Measurements from ENCODE around the gene MGA.

Gene MGA

GRCh38 chr15:41640985-41641384, 19.2 kb upstream of the MGA start:
- Histone ChIP-seq H3K27me3 (ENCODE audit: insufficient read depth, low read length) (no peaks in the 10 kb centered on the region), H3K4me1 (ENCODE audit: insufficient read depth, low read length) (no peaks in the 10 kb centered on the region), H3K36me3 (ENCODE audit: insufficient read depth, low read length) (no peaks in the 10 kb centered on the region), H3K4me3 (ENCODE audit: low read length) (no peak overlapping the region), H2AFZ (ENCODE audit: low read depth, low read length) (no peak overlapping the region), H3K9me3 (ENCODE audit: low read length) (no peaks in the 10 kb centered on the region)

- H3K9me3 ChIP-seq (ENCODE audit: low read length) = peaks cover 6% of the 10 kb centered on the region
- H2AFZ ChIP-seq (ENCODE audit: low read depth, low read length) = no peak overlapping the region
- H3K27me3 ChIP-seq (ENCODE audit: insufficient read depth, low read length) = no peaks in the 10 kb centered on the region
- no peaks in the 10 kb centered on the region for H3K4me1 ChIP-seq (ENCODE audit: insufficient read depth, low read length)
- H3K4me3 ChIP-seq (ENCODE audit: low read length) = no peak overlapping the region
- no peaks in the 10 kb centered on the region for H3K36me3 ChIP-seq (ENCODE audit: insufficient read depth, low read length)
Observed at GRCh38 chr15:41647262-41647661, 12.9 kb upstream of the MGA start.

GRCh38 chr15:41648097-41648496, 12.1 kb upstream of the MGA start:
- peaks cover 6% of the 10 kb centered on the region for H3K9me3 ChIP-seq (ENCODE audit: low read length)
- H3K4me1 ChIP-seq (ENCODE audit: insufficient read depth, low read length) = no peaks in the 10 kb centered on the region
- H2AFZ ChIP-seq (ENCODE audit: low read depth, low read length) = no peak overlapping the region
- no peaks in the 10 kb centered on the region for H3K27me3 ChIP-seq (ENCODE audit: insufficient read depth, low read length)
- H3K36me3 ChIP-seq (ENCODE audit: insufficient read depth, low read length) = no peaks in the 10 kb centered on the region
- H3K4me3 ChIP-seq (ENCODE audit: low read length) = no peak overlapping the region

- no peaks in the 10 kb centered on the region for H3K4me1 ChIP-seq (ENCODE audit: insufficient read depth, low read length)
- no peak overlapping the region for H3K4me3 ChIP-seq (ENCODE audit: low read length)
- no peaks in the 10 kb centered on the region for H3K36me3 ChIP-seq (ENCODE audit: insufficient read depth, low read length)
Observed at GRCh38 chr15:41648770-41649169, 11.4 kb upstream of the MGA start.

GRCh38 chr15:41650806-41651205, 9.4 kb upstream of the MGA start:
- H3K27me3 ChIP-seq (ENCODE audit: insufficient read depth, low read length) = no peaks in the 10 kb centered on the region
- H3K36me3 ChIP-seq (ENCODE audit: insufficient read depth, low read length) = no peaks in the 10 kb centered on the region
- H3K4me1 ChIP-seq (ENCODE audit: insufficient read depth, low read length) = no peaks in the 10 kb centered on the region
- H2AFZ ChIP-seq (ENCODE audit: low read depth, low read length) = no peak overlapping the region
- peaks cover 6% of the 10 kb centered on the region for H3K9me3 ChIP-seq (ENCODE audit: low read length)
- H3K4me3 ChIP-seq (ENCODE audit: low read length) = no peak overlapping the region

More at GRCh38 chr15:41648770-41649169, 11.4 kb upstream of the MGA start:
- Histone ChIP-seq H3K9me3 (ENCODE audit: low read length) (peaks cover 6% of the 10 kb centered on the region), H2AFZ (ENCODE audit: low read depth, low read length) (no peak overlapping the region), H3K27me3 (ENCODE audit: insufficient read depth, low read length) (no peaks in the 10 kb centered on the region)

GRCh38 chr15:41651373-41651772, 8.8 kb upstream of the MGA start:
- Histone ChIP-seq H3K9me3 (ENCODE audit: low read length) (peaks cover 6% of the 10 kb centered on the region), H3K4me1 (ENCODE audit: insufficient read depth, low read length) (no peaks in the 10 kb centered on the region), H3K4me3 (ENCODE audit: low read length) (no peak overlapping the region), H3K27me3 (ENCODE audit: insufficient read depth, low read length) (no peaks in the 10 kb centered on the region), H3K36me3 (ENCODE audit: insufficient read depth, low read length) (no peaks in the 10 kb centered on the region), H2AFZ (ENCODE audit: low read depth, low read length) (no peak overlapping the region)

- Histone ChIP-seq H3K27me3 (ENCODE audit: insufficient read depth, low read length) (no peaks in the 10 kb centered on the region), H3K9me3 (ENCODE audit: low read length) (peaks cover 6% of the 10 kb centered on the region), H3K4me1 (ENCODE audit: insufficient read depth, low read length) (no peaks in the 10 kb centered on the region), H3K4me3 (ENCODE audit: low read length) (no peak overlapping the region), H3K36me3 (ENCODE audit: insufficient read depth, low read length) (no peaks in the 10 kb centered on the region), H2AFZ (ENCODE audit: low read depth, low read length) (no peak overlapping the region)
Observed at GRCh38 chr15:41653760-41654159, 6.4 kb upstream of the MGA start.

GRCh38 chr15:41655716-41656115, 4.5 kb upstream of the MGA start:
- Histone ChIP-seq H3K4me1 (ENCODE audit: insufficient read depth, low read length) (peaks cover 3% of the 10 kb centered on the region), H3K4me3 (ENCODE audit: low read length) (no peak overlapping the region), H2AFZ (ENCODE audit: low read depth, low read length) (no peak overlapping the region), H3K36me3 (ENCODE audit: insufficient read depth, low read length) (no peaks in the 10 kb centered on the region), H3K27me3 (ENCODE audit: insufficient read depth, low read length) (no peaks in the 10 kb centered on the region), H3K9me3 (ENCODE audit: low read length) (peaks cover 4% of the 10 kb centered on the region)

- Histone ChIP-seq H2AFZ (ENCODE audit: low read depth, low read length) (no peak overlapping the region), H3K4me1 (ENCODE audit: insufficient read depth, low read length) (peaks cover 6% of the 10 kb centered on the region), H3K36me3 (ENCODE audit: insufficient read depth, low read length) (no peaks in the 10 kb centered on the region), H3K9me3 (ENCODE audit: low read length) (no peaks in the 10 kb centered on the region), H3K4me3 (ENCODE audit: low read length) (no peak overlapping the region), H3K27me3 (ENCODE audit: insufficient read depth, low read length) (no peaks in the 10 kb centered on the region)
Observed at GRCh38 chr15:41656188-41656587, 4.0 kb upstream of the MGA start.

GRCh38 chr15:41658689-41659088, 1.5 kb upstream of the MGA start:
- Histone ChIP-seq H3K9me3 (ENCODE audit: low read length) (no peaks in the 10 kb centered on the region), H3K27me3 (ENCODE audit: insufficient read depth, low read length) (no peaks in the 10 kb centered on the region), H3K4me1 (ENCODE audit: insufficient read depth, low read length) (peaks cover 21% of the 10 kb centered on the region), H2AFZ (ENCODE audit: low read depth, low read length) (no peak overlapping the region), H3K36me3 (ENCODE audit: insufficient read depth, low read length) (no peaks in the 10 kb centered on the region), H3K4me3 (ENCODE audit: low read length) (no peak overlapping the region)

- Histone ChIP-seq H2AFZ (ENCODE audit: low read depth, low read length) (no peak overlapping the region), H3K36me3 (ENCODE audit: insufficient read depth, low read length) (no peaks in the 10 kb centered on the region), H3K4me1 (ENCODE audit: insufficient read depth, low read length) (peaks cover 21% of the 10 kb centered on the region), H3K9me3 (ENCODE audit: low read length) (no peaks in the 10 kb centered on the region), H3K27me3 (ENCODE audit: insufficient read depth, low read length) (no peaks in the 10 kb centered on the region), H3K4me3 (ENCODE audit: low read length) (no peak overlapping the region)
Observed at GRCh38 chr15:41659190-41659589, 1.0 kb upstream of the MGA start.

GRCh38 chr15:41659855-41660234, 360 bp upstream of the MGA start:
- H3K4me1 ChIP-seq (ENCODE audit: insufficient read depth, low read length) = peaks cover 21% of the 10 kb centered on the region
- H3K4me3 ChIP-seq (ENCODE audit: low read length) = peak overlapping the region; percentile 63
- H3K27me3 ChIP-seq (ENCODE audit: insufficient read depth, low read length) = no peaks in the 10 kb centered on the region
- no peaks in the 10 kb centered on the region for H3K36me3 ChIP-seq (ENCODE audit: insufficient read depth, low read length)
- no peaks in the 10 kb centered on the region for H3K9me3 ChIP-seq (ENCODE audit: low read length)
- H2AFZ ChIP-seq (ENCODE audit: low read depth, low read length) = peak overlapping the region; percentile 49

GRCh38 chr15:41661078-41661517, 893 bp downstream of the MGA start:
- Histone ChIP-seq H3K27me3 (ENCODE audit: insufficient read depth, low read length) (no peaks in the 10 kb centered on the region), H3K4me3 (ENCODE audit: low read length) (peak overlapping the region; percentile 63), H3K36me3 (ENCODE audit: insufficient read depth, low read length) (no peaks in the 10 kb centered on the region), H2AFZ (ENCODE audit: low read depth, low read length) (peak overlapping the region; percentile 52), H3K9me3 (ENCODE audit: low read length) (no peaks in the 10 kb centered on the region), H3K4me1 (ENCODE audit: insufficient read depth, low read length) (peaks cover 21% of the 10 kb centered on the region)

- Histone ChIP-seq H3K9me3 (ENCODE audit: low read length) (no peaks in the 10 kb centered on the region), H3K4me1 (ENCODE audit: insufficient read depth, low read length) (peaks cover 21% of the 10 kb centered on the region), H3K27me3 (ENCODE audit: insufficient read depth, low read length) (no peaks in the 10 kb centered on the region), H3K36me3 (ENCODE audit: insufficient read depth, low read length) (no peaks in the 10 kb centered on the region), H3K4me3 (ENCODE audit: low read length) (peak overlapping the region; percentile 63), H2AFZ (ENCODE audit: low read depth, low read length) (peak overlapping the region; percentile 52)
Observed at GRCh38 chr15:41661518-41662225, 1.5 kb downstream of the MGA start.

All from neuron (in vitro differentiated cells).